HepG2 (cell line): ENCODE data around the gene PAIP2. TPM values are rescaled to one million over a fixed set of nuclear protein-coding genes. Genes with fewer than 3 reads are reported as not detected.

Source experiments
- ATF3 ChIP-seq: sonication (generic); formaldehyde crosslinking; IDR thresholded peaks from 2 replicates; pipeline ENCODE4 v1.4.0; 2020; ENCODE audit warnings: missing genetic modification reagents
- BRD4 ChIP-seq: sonication (generic); formaldehyde crosslinking; IDR thresholded peaks from 2 replicates; pipeline ENCODE4 v1.4.0; 2020; ENCODE audit warnings: missing genetic modification reagents
- EED ChIP-seq: sonication (generic); formaldehyde crosslinking; IDR thresholded peaks from 2 replicates; pipeline ENCODE4 v1.5.0; 2020; ENCODE audit warnings: mild to moderate bottlenecking, missing genetic modification reagents
- KDM5B ChIP-seq: sonication (generic); formaldehyde crosslinking; IDR thresholded peaks from 2 replicates; pipeline ENCODE4 v1.4.0; 2020; ENCODE audit warnings: missing genetic modification reagents, mild to moderate bottlenecking, borderline replicate concordance
- MED8 ChIP-seq: sonication (generic); formaldehyde crosslinking; IDR thresholded peaks from 2 replicates; pipeline ENCODE4 v1.8.1; 2023; ENCODE audit warnings: mild to moderate bottlenecking, missing genetic modification reagents; ENCODE audit not compliant: insufficient replicate concordance
- MTA3 ChIP-seq: sonication (generic); formaldehyde crosslinking; IDR thresholded peaks from 2 replicates; pipeline ENCODE4 v1.4.0; 2020; ENCODE audit warnings: missing genetic modification reagents
- MYPOP ChIP-seq: sonication (generic); formaldehyde crosslinking; IDR thresholded peaks from 2 replicates; pipeline ENCODE4 v1.8.1; 2023; ENCODE audit warnings: mild to moderate bottlenecking, moderate library complexity, missing genetic modification reagents
- NFE2L2 ChIP-seq: fragments of 150-350 bp; IDR thresholded peaks from 2 replicates; pipeline ENCODE4 v1.6.1; 2014; ENCODE audit warnings: low read length
- SRF ChIP-seq: IDR thresholded peaks from 2 replicates; pipeline ENCODE4 v1.6.1; 2011; ENCODE audit warnings: mild to moderate bottlenecking, low read depth, low read length, moderate library complexity
- TCF7L2 ChIP-seq: IDR thresholded peaks from 2 replicates; pipeline ENCODE4 v1.6.1; 2011; ENCODE audit warnings: mild to moderate bottlenecking, low read depth, low read length, moderate library complexity
- ZBTB25 ChIP-seq: IDR thresholded peaks from 2 replicates; pipeline ENCODE4 v1.6.1; 2018; ENCODE audit warnings: missing genetic modification reagents
- ZBTB7A ChIP-seq: sonication (generic); formaldehyde crosslinking; IDR thresholded peaks from 2 replicates; pipeline ENCODE4 v1.8.0; 2022; ENCODE audit warnings: mild to moderate bottlenecking, missing genetic modification reagents
- ZFP62 ChIP-seq: sonication (generic); formaldehyde crosslinking; IDR thresholded peaks from 2 replicates; pipeline ENCODE4 v1.4.0; 2020; ENCODE audit warnings: missing genetic modification reagents
- ZFP90 ChIP-seq: sonication (generic); formaldehyde crosslinking; IDR thresholded peaks from 2 replicates; pipeline ENCODE4 v1.8.0; 2022; ENCODE audit warnings: missing genetic modification reagents, mild to moderate bottlenecking, inconsistent platforms, borderline replicate concordance
- ZMYM3 ChIP-seq: sonication (generic); formaldehyde crosslinking; IDR thresholded peaks from 2 replicates; pipeline ENCODE4 v1.5.1; 2020; ENCODE audit warnings: mild to moderate bottlenecking, missing genetic modification reagents
- ZMYM4 ChIP-seq: sonication (generic); formaldehyde crosslinking; IDR thresholded peaks from 2 replicates; pipeline ENCODE4 v1.8.1; 2023; ENCODE audit warnings: mild to moderate bottlenecking, missing genetic modification reagents
- ZNF30 ChIP-seq: sonication (generic); formaldehyde crosslinking; IDR thresholded peaks from 2 replicates; pipeline ENCODE4 v1.5.0; 2020; ENCODE audit warnings: mild to moderate bottlenecking, missing genetic modification reagents
- ZNF343 ChIP-seq: sonication (generic); formaldehyde crosslinking; IDR thresholded peaks from 2 replicates; pipeline ENCODE4 v1.4.0; 2020; ENCODE audit warnings: mild to moderate bottlenecking, missing genetic modification reagents
- ZNF558 ChIP-seq: sonication (generic); formaldehyde crosslinking; IDR thresholded peaks from 2 replicates; pipeline ENCODE4 v1.9.0; 2022; ENCODE audit warnings: mild to moderate bottlenecking, missing genetic modification reagents, borderline replicate concordance
- ZNF562 ChIP-seq: sonication (generic); formaldehyde crosslinking; IDR thresholded peaks from 2 replicates; pipeline ENCODE4 v1.8.0; 2022; ENCODE audit warnings: missing genetic modification reagents, borderline replicate concordance
- ZNF790 ChIP-seq: sonication (generic); formaldehyde crosslinking; IDR thresholded peaks from 2 replicates; pipeline ENCODE4 v1.8.0; 2022; ENCODE audit warnings: missing genetic modification reagents, mild to moderate bottlenecking, borderline replicate concordance
- polyA plus RNA-seq, 8 experiments: library from polyadenylated mRNA; depleted of rRNA in 3 of 8; stranded (reverse) in 7 of 8; unstranded in 1 of 8; fragments of >200 nt; fragmentation: Illumina TruSeq in 4 of 8; extraction: Trizol in 4 of 8; gene quantifications; 2 replicates each; pipeline versions ENCODE4 v1.2.1 to v1.2.3, GENCODE V29; 2011 to 2016; ENCODE audit warnings: low read depth in 4 of 8, missing spikeins in 1 of 8, mixed read lengths in 1 of 8; ENCODE audit not compliant: insufficient read depth in 1 of 8
- total RNA-seq, 5 experiments: library from RNA; depleted of rRNA; stranded (reverse); fragments of >200 nt; fragmentation: Illumina TruSeq; extraction: Trizol; gene quantifications; 2 replicates each; pipeline ENCODE4 v1.2.3, GENCODE V29; 2016; ENCODE audit warnings: low read depth in 1 of 5
- TF ChIP-seq, protein P1 (sequence below): sonication (generic); formaldehyde crosslinking; IDR thresholded peaks from 2 replicates; pipeline ENCODE4 v1.9.0; 2021; ENCODE audit warnings: missing genetic modification reagents, borderline replicate concordance
- TF ChIP-seq, protein P2 (sequence below): sonication (generic); formaldehyde crosslinking; IDR thresholded peaks from 2 replicates; pipeline ENCODE4 v1.5.1; 2020; ENCODE audit warnings: mild to moderate bottlenecking, moderate library complexity, missing genetic modification reagents

PAIP2 gene
- total and polyA plus RNA-seq, 2 of the 13 experiments (the other 11 are each of a cell fraction or from before 2014, with no cell fraction given): 61.5 to 76.3 TPM

DNA sequence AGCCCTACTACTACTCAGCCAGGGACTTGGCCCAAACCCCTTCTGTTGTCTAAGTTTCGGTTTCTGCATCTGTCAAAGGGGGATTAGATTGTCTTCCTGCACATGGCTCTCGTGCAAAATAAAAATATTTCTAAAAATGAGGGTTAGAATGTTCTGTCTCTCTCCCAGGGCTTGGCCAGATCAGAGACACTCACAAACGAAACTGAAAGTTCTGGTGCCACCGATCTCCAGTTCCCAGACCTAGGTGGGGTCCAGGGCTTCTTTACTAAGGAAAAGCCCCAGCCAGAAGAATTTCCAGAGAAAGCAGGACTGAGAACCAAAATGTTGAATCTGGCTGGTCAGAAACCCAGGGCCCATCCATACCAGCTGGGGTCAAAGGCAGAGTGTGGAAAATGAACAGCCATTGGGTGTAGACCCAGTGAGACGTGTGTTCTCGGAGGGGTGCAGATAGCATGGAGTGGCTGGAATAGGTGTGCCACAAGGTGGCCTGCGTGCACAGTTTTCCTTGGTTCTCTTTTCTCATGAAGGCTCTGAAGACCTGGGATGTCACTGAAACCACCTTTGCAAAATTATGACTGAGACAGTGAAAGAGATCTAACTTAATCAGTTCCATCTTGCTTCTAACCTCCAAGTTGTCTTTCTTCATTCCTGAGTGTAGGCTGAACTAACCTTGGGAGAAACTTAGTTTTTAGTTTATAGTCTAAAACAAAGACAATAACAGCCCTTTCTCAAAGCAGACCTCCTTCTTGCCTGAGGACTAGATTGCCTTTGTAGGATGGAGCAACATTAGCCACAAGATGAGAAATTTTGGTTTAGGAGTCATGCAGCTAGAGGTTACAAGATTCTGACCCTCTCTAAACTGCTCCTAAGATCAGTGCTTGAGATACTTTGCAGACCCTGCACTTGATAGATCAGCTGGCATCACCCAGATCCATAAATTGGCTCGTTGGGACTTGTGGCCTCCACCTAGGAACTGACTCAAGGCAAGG lies 43.7 kb downstream of the PAIP2 start (continued):
- no peak for TF ChIP-seq EED (CRISPR knock-in tag)
- no peak for TF ChIP-seq ZBTB25 (CRISPR knock-in tag)
- TF ChIP-seq ZBTB7A (CRISPR knock-in tag): no peak
- TF ChIP-seq NFE2L2: no peak
- TF ChIP-seq MED8 (CRISPR knock-in tag): no peak
- TF ChIP-seq SRF: no peak
- TF ChIP-seq ZFP62 (CRISPR knock-in tag): no peak
- no peak for TF ChIP-seq BRD4 (CRISPR knock-in tag)
- no peak for TF ChIP-seq ZNF558 (CRISPR knock-in tag)
- TF ChIP-seq ZNF343 (CRISPR knock-in tag): no peak
- TF ChIP-seq ZMYM3 (CRISPR knock-in tag): peak; percentile 36; the same call in 1 of the 2 replicates
- TF ChIP-seq, protein P1, sequence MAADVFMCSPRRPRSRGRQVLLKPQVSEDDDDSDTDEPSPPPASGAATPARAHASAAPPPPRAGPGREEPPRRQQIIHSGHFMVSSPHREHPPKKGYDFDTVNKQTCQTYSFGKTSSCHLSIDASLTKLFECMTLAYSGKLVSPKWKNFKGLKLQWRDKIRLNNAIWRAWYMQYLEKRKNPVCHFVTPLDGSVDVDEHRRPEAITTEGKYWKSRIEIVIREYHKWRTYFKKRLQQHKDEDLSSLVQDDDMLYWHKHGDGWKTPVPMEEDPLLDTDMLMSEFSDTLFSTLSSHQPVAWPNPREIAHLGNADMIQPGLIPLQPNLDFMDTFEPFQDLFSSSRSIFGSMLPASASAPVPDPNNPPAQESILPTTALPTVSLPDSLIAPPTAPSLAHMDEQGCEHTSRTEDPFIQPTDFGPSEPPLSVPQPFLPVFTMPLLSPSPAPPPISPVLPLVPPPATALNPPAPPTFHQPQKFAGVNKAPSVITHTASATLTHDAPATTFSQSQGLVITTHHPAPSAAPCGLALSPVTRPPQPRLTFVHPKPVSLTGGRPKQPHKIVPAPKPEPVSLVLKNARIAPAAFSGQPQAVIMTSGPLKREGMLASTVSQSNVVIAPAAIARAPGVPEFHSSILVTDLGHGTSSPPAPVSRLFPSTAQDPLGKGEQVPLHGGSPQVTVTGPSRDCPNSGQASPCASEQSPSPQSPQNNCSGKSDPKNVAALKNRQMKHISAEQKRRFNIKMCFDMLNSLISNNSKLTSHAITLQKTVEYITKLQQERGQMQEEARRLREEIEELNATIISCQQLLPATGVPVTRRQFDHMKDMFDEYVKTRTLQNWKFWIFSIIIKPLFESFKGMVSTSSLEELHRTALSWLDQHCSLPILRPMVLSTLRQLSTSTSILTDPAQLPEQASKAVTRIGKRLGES (CRISPR knock-in tag): no peak
- TF ChIP-seq, protein P2, sequence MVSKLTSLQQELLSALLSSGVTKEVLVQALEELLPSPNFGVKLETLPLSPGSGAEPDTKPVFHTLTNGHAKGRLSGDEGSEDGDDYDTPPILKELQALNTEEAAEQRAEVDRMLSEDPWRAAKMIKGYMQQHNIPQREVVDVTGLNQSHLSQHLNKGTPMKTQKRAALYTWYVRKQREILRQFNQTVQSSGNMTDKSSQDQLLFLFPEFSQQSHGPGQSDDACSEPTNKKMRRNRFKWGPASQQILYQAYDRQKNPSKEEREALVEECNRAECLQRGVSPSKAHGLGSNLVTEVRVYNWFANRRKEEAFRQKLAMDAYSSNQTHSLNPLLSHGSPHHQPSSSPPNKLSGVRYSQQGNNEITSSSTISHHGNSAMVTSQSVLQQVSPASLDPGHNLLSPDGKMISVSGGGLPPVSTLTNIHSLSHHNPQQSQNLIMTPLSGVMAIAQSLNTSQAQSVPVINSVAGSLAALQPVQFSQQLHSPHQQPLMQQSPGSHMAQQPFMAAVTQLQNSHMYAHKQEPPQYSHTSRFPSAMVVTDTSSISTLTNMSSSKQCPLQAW (CRISPR knock-in tag): no peak
- TF ChIP-seq ZNF790 (CRISPR knock-in tag): no peak
- no peak for TF ChIP-seq ATF3 (CRISPR knock-in tag)
- no peak for TF ChIP-seq TCF7L2
- no peak for TF ChIP-seq ZFP90 (CRISPR knock-in tag)
- TF ChIP-seq MYPOP (CRISPR knock-in tag): no peak
- no peak; the same call in 1 of the 2 replicates for TF ChIP-seq ZMYM4 (CRISPR knock-in tag)
- no peak for TF ChIP-seq KDM5B
- TF ChIP-seq MTA3: no peak
- no peak for TF ChIP-seq ZNF30 (CRISPR knock-in tag)
- no peak for TF ChIP-seq ZNF562 (CRISPR knock-in tag)
